SK-N-SH treated with all-trans-retinoic acid at 6 μM for 48 hours (cell line): ENCODE measurements around the gene KLF15.

Source experiments
- ATAC-seq: fragments of 200-7000 bp; cut with Tn5 transposase; 3 replicates; pipeline ENCODE4 v1.9.1; 2020; ENCODE audit warnings: mild to moderate bottlenecking, moderate library complexity
- ARNTL ChIP-seq: fragments of 450-650 bp; formaldehyde crosslinking; IDR thresholded peaks from 2 replicates; pipeline ENCODE4 v1.5.0; 2020; ENCODE audit warnings: low read depth, mild to moderate bottlenecking, moderate library complexity, borderline replicate concordance
- BACH2 ChIP-seq: fragments of 250-450 bp; sonication (Bioruptor Pico); IDR thresholded peaks from 2 replicates; pipeline ENCODE4 v1.9.0; 2021; ENCODE audit warnings: mild to moderate bottlenecking, borderline replicate concordance
- CREB5 ChIP-seq: fragments of 250-450 bp; sonication (Bioruptor Pico); IDR thresholded peaks from 2 replicates; pipeline ENCODE4 v1.5.1; 2020; ENCODE audit warnings: low read depth, mild to moderate bottlenecking, moderate library complexity
- CSDC2 ChIP-seq: fragments of 250-450 bp; sonication (Bioruptor Pico); IDR thresholded peaks from 2 replicates; pipeline ENCODE4 v1.5.0; 2020; ENCODE audit warnings: mild to moderate bottlenecking, moderate library complexity
- ESRRG ChIP-seq: fragments of 250-450 bp; sonication (Bioruptor Pico); IDR thresholded peaks from 2 replicates; pipeline ENCODE4 v1.6.1; 2021; ENCODE audit warnings: mild to moderate bottlenecking
- GLIS3 ChIP-seq: fragments of 250-450 bp; sonication (Bioruptor Pico); IDR thresholded peaks from 2 replicates; pipeline ENCODE4 v1.5.0; 2020; ENCODE audit warnings: mild to moderate bottlenecking, moderate library complexity
- ISL1 ChIP-seq: fragments of 250-450 bp; sonication (Bioruptor Pico); IDR thresholded peaks from 2 replicates; pipeline ENCODE4 v2.1.2; 2022; ENCODE audit warnings: mild to moderate bottlenecking, moderate library complexity
- OSR1 ChIP-seq: fragments of 250-450 bp; sonication (Bioruptor Pico); IDR thresholded peaks from 2 replicates; pipeline ENCODE4 v1.8.0; 2022; ENCODE audit warnings: moderate library complexity, mild to moderate bottlenecking, inconsistent platforms
- PATZ1 ChIP-seq: fragments of 250-450 bp; sonication (Bioruptor Pico); IDR thresholded peaks from 2 replicates; pipeline ENCODE4 v1.8.0; 2020; ENCODE audit warnings: mild to moderate bottlenecking, moderate library complexity, borderline replicate concordance
- POU6F1 ChIP-seq: fragments of 250-450 bp; sonication (Bioruptor Pico); IDR thresholded peaks from 2 replicates; pipeline ENCODE4 v1.8.0; 2021; ENCODE audit warnings: low read depth, mild to moderate bottlenecking, moderate library complexity, borderline replicate concordance
- PPARA ChIP-seq: fragments of 250-450 bp; sonication (Bioruptor Pico); IDR thresholded peaks from 2 replicates; pipeline ENCODE4 v1.5.0; 2020; ENCODE audit warnings: mild to moderate bottlenecking, borderline replicate concordance
- RARB ChIP-seq: fragments of 250-450 bp; sonication (Bioruptor Pico); IDR thresholded peaks from 2 replicates; pipeline ENCODE4 v1.8.0; 2021; ENCODE audit warnings: mild to moderate bottlenecking, moderate library complexity
- SNAI2 ChIP-seq: fragments of 250-450 bp; sonication (Bioruptor Pico); IDR thresholded peaks from 2 replicates; pipeline ENCODE4 v1.5.0; 2020; ENCODE audit warnings: mild to moderate bottlenecking, moderate library complexity
- TCF4 ChIP-seq: fragments of 250-450 bp; sonication (Bioruptor Pico); IDR thresholded peaks from 2 replicates; pipeline ENCODE4 v1.8.0; 2021; ENCODE audit warnings: mild to moderate bottlenecking, moderate library complexity, borderline replicate concordance
- TOX ChIP-seq: fragments of 250-450 bp; sonication (Bioruptor Pico); IDR thresholded peaks from 2 replicates; pipeline ENCODE4 v1.8.0; 2021; ENCODE audit warnings: mild to moderate bottlenecking, moderate library complexity, borderline replicate concordance
- TSHZ2 ChIP-seq: fragments of 250-450 bp; sonication (Bioruptor Pico); IDR thresholded peaks from 2 replicates; pipeline ENCODE4 v1.5.0; 2020; ENCODE audit warnings: mild to moderate bottlenecking, moderate library complexity
- ZC3H10 ChIP-seq: fragments of 250-450 bp; sonication (Bioruptor Pico); IDR thresholded peaks from 2 replicates; pipeline ENCODE4 v1.5.1; 2021; ENCODE audit warnings: mild to moderate bottlenecking, moderate library complexity
- ZFP3 ChIP-seq: fragments of 250-450 bp; sonication (Bioruptor Pico); IDR thresholded peaks from 2 replicates; pipeline ENCODE4 v1.5.0; 2020; ENCODE audit warnings: mild to moderate bottlenecking, moderate library complexity
- ZFP30 ChIP-seq: fragments of 450-650 bp; formaldehyde crosslinking; IDR thresholded peaks from 2 replicates; pipeline ENCODE4 v1.5.0; 2022; ENCODE audit warnings: mild to moderate bottlenecking, moderate library complexity
- ZNF565 ChIP-seq: fragments of 450-650 bp; formaldehyde crosslinking; conservative IDR thresholded peaks from 2 replicates; pipeline ENCODE4 v1.5.0; 2020; ENCODE audit warnings: low read depth, mild to moderate bottlenecking, moderate library complexity
- ZNF70 ChIP-seq: fragments of 450-650 bp; formaldehyde crosslinking; IDR thresholded peaks from 2 replicates; pipeline ENCODE4 v1.5.0; 2020; ENCODE audit warnings: mild to moderate bottlenecking, moderate library complexity
- ZNF8 ChIP-seq: fragments of 450-650 bp; formaldehyde crosslinking; IDR thresholded peaks from 2 replicates; pipeline ENCODE4 v1.5.0; 2020; ENCODE audit warnings: mild to moderate bottlenecking, moderate library complexity
- TF ChIP-seq, protein P1 (sequence below): fragments of 250-450 bp; sonication (Bioruptor Pico); IDR thresholded peaks from 2 replicates; pipeline ENCODE4 v1.5.1; 2021; ENCODE audit warnings: mild to moderate bottlenecking, moderate library complexity

Gene KLF15

DNA sequence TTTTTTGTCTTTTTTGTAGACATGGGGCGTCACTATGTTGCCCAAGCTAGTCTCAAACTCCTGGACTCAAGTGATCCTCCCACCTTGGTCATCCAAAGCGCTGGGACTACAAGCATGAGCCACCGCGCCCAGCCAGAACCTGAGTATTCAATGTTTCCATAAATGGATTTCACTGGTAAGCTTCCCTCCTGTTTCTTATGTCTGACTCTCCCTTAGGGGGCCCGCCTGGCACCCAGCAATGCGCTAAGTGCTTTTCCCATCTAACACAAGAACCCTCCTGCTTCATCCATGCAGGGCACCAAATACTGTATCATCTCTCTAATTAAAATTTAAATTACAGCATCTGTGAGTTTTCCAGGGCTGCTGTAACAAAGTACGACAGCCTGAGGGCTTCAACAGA, 44.9 kb downstream of the KLF15 start:
- TF ChIP-seq POU6F1 (no peak), ISL1 (CRISPR knock-in tag) (no peak), RARB (no peak), BACH2 (CRISPR knock-in tag) (no peak), ZNF8 (CRISPR knock-in tag) (no peak), PPARA (CRISPR knock-in tag) (no peak), ZNF70 (CRISPR knock-in tag) (no peak), TCF4 (CRISPR knock-in tag) (no peak), CREB5 (CRISPR knock-in tag) (no peak), ZFP30 (no peak), ZNF565 (CRISPR knock-in tag) (no peak), ZC3H10 (CRISPR knock-in tag) (no peak), SNAI2 (CRISPR knock-in tag) (no peak), CSDC2 (no peak)
- TF ChIP-seq, protein P1, sequence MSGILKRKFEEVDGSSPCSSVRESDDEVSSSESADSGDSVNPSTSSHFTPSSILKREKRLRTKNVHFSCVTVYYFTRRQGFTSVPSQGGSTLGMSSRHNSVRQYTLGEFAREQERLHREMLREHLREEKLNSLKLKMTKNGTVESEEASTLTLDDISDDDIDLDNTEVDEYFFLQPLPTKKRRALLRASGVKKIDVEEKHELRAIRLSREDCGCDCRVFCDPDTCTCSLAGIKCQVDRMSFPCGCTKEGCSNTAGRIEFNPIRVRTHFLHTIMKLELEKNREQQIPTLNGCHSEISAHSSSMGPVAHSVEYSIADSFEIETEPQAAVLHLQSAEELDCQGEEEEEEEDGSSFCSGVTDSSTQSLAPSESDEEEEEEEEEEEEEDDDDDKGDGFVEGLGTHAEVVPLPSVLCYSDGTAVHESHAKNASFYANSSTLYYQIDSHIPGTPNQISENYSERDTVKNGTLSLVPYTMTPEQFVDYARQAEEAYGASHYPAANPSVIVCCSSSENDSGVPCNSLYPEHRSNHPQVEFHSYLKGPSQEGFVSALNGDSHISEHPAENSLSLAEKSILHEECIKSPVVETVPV (CRISPR knock-in tag), result no peak
- no peak for ATAC-seq

DNA sequence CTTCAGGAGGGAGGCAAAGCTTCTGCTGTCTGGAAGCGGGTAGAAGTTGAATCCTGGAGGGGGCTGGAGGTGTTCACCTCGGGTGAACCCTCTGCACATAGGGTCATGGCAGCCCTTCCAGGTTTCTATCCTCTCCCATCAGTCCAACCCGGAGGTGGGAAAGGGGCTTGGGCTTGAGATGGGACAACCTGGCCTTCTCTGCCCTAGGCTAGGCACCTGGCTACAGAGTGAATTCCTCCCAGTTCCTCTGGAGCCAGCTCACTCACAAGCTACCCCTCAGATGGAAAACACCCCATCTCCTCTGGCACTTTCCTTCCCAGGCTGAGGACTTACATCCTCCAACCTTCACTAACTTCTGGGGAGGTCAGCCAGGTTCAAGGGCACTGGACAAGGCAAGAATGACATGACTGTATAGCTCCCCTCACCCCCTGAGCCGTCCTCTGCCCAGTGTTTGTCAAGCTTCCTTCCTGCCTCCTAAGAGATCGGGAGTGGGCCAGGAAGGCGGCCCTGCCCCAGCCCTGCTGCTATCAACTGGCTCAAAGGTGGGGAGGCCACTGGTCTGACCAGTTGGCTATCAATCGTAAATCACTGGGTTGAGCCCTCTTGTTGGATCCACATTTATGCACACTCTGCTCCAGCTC, 45.8 kb downstream of the KLF15 start:
- ATAC-seq, result no peak
- no peak for TF ChIP-seq ESRRG
- TF ChIP-seq SNAI2 (CRISPR knock-in tag), result no peak
- no peak for TF ChIP-seq RARB

DNA sequence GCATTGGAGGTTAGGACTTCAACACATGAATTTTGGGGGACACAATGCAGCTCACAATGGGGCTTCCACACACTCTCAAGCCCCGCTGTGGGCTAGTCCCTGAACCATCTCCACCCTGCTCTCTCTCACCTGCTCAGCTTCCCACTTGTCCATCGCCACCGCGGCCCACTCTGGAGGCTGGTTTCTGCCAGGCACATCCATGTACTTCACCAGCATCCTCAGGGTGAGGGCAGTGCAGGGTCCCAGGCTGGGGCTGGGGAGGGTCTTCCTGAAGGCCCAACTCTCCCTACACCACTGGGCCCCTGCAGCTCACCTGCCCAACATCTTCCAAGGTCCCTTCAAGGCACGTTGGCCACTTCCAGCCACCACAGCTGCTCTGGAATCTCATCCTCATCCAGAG, 46.4 kb downstream of the KLF15 start:
- no peak for TF ChIP-seq POU6F1
- TF ChIP-seq TCF4 (CRISPR knock-in tag), result no peak
- TF ChIP-seq ARNTL, result no peak
- TF ChIP-seq, all 23 proteins: peak for 0
- no peak for ATAC-seq

- ATAC-seq, result no peak
- TF ChIP-seq ZFP3 (CRISPR knock-in tag), result no peak
- no peak for TF ChIP-seq ZC3H10 (CRISPR knock-in tag)
- no peak for TF ChIP-seq ESRRG
- no peak for TF ChIP-seq TOX (CRISPR knock-in tag)
- TF ChIP-seq, all 23 proteins: peak for 0
Measured at GRCh38 chr3:126309861-126310655, 47.1 kb downstream of the KLF15 start.

GRCh38 chr3:126309165-126309564, 48.0 kb downstream of the KLF15 start:
- ATAC-seq, result no peak
- TF ChIP-seq TCF4 (CRISPR knock-in tag) (no peak), ZNF70 (CRISPR knock-in tag) (no peak), RARB (no peak), TSHZ2 (CRISPR knock-in tag) (no peak), BACH2 (CRISPR knock-in tag) (no peak), ESRRG (no peak), PATZ1 (CRISPR knock-in tag) (no peak), CSDC2 (no peak), OSR1 (CRISPR knock-in tag) (no peak), ISL1 (CRISPR knock-in tag) (no peak), GLIS3 (CRISPR knock-in tag) (no peak)
